Stimulated activated CD4-positive, alpha-beta T cell treated with anti-CD3 and anti-CD28 coated beads, TNF-alpha, amount 100 ng/mL, for 4 hours (primary cell): ENCODE results near the gene SGF29.
"Not testable (repeated sequence)": the region's sequence is repeated elsewhere in the genome, so short reads cannot be mapped to it uniquely, and the experiment has no call there.

Experiments used
- DNase-seq, 3 experiments: peaks; one replicate each; pipeline ENCODE4 v3.0.0-alpha.2; 2020; ENCODE audit warnings: low read depth in 3 of 3

Gene SGF29

DNA sequence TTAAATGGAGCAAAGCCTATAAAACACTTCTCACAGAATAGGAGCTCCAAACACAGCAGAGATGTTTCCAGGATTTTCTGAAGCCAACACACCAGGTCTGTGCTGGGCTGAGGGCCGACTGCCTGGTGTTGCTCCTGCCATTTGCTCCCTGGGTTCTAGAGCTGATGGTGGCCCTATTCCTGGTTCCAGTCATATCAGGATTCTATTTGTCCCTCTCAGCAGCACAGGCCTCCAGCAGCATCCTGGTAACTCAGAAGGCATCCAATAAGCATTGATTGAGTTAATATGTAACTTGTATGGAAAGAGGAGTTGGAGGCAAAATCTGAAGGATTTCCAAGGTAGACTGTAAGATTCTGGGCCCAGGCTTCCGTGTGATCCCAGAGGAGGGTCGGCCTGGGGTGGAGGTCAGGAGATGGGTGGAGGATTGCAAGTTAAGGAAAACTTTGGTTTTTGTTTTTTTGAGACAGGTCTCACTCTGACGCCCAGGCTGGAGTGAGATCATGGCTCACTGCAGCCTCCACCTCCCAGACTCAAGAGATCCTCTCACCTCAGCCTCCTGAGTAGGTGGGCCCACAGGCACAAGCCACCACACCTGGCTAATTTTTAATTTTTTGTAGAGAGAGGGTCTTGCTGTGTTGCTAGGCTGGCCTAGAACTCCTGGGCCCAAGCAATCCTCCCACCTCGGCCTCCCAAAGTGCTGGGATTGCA, 20.6 kb upstream of the SGF29 start:
- DNase-seq = no peak

- DNase-seq = no peak
These were observed 19.0 kb upstream of the SGF29 start for GRCh38 chr16:28534542-28535373.

DNA sequence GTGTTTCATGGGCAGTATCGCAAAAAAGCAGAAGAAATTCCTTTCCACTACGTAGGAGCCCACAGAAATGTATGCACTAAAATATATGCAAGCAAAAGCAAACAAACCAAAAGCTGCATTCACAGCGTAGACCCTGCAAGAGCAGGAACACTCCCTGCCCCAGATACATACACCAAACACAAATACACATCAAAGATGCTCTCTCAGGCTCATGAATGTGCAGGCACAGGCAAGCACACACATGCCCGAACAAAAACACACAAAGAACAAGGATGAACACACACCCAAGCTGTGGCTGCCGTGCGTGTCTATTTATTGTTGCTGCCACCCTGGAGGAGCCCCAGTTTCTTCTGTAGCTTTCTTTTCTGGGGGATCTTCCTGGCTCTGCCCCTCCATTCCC, 16.6 kb upstream of the SGF29 start:
- no peak for DNase-seq

- DNase-seq = no peak
These were observed 15.6 kb upstream of the SGF29 start for GRCh38 chr16:28537964-28538732.

DNA sequence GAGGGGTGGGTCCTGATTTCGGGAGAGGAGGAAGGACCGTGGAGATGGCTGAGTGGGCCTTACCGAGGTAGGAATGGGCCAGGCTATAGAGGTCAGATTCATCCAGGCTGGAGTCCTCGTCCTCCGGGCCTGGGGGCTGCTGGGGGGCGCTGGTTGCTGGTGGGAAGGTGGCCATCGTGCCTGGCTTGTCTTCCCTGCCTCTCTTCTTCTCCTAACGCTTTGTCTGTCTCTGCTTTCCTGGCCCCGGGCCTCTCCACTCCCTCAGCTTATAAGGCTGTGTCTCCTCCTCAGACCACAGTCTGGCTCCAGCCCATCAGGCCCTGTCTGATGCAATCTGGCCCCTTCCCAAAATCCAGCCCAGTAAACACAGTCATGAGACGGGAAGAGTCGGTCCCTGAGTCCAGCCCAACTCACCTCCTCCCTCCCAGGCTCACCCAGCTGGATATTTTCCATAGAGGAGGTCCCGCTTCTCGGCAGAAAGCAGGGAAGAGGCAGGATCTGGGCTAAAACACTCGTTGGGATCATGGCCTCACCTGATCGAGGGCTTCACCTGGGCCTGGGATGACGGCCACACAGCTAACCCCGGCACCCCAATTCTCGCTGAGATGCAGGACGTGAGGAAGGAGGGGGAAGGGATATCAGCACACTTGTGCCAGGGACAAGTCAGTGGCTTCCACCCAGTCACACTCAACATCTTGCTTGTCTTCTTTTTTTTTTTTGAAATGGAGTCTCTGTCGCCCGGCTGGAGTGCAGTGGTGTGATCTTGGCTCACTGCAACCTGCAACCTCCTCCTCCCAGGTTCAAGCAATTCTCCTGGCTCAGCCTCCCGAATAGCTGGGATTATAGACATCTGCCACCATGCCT, 14.8 kb upstream of the SGF29 start, which contains the start of gene NUPR1:
NUPR1 (minus strand) TSS at position 242 of the 864 bp plus-strand sequence; CDS start at position 175, 67 bp downstream.
- DNase-seq = no peak

GRCh38 chr16:28540346-28540745, 13.4 kb upstream of the SGF29 start:
- no peak for DNase-seq

GRCh38 chr16:28542646-28543045, 11.1 kb upstream of the SGF29 start:
- no peak for DNase-seq

GRCh38 chr16:28543072-28543471, 10.6 kb upstream of the SGF29 start:
- DNase-seq = no peak

DNA sequence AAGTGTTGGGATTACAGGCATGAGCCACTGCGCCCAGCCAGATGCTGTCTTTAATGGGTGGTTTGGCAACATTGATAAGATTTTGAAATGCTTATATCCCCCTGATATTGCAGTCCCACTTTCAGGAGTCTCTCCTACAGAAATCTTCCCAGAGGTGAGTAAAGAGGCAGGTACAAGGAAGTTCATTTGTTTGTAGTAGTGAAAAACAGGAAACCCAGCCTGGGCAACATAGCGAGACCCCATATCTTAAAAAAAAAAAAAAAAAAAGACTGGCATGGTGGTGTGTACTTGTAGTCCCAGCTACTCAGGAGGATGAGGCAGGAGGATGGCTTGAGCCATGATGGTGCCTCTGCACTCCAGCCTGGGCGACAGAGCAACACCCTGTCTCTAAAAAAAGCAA, 8.7 kb upstream of the SGF29 start:
- DNase-seq = no peak

GRCh38 chr16:28545964-28546363, 7.8 kb upstream of the SGF29 start:
- not testable (repeated sequence) for DNase-seq

- no peak for DNase-seq
These were observed 7.1 kb upstream of the SGF29 start for GRCh38 chr16:28546626-28547025.

DNA sequence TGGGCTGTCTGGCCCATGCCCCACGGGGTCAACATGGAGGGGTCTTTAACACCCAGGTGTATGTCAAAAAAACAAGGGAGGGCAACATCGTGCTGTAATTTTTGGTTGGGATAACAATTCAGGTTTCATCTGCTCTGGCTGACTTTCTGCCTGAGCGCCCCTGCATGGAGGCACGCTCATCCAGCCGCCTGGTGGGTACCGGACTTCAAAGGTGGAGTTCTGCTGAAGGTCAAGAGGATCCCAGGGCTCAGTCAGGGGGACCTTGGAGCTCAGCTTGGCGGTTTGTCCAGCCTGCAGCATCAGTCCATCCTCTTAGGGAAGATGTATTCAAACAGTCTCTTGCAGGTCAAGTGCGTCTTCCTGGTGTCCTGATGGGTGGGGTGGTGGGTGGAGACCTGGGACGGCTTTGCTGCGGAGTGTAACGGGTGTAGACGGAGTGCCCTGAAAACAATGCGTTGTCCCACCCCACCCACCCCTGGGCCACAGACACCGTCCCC, 5.4 kb upstream of the SGF29 start:
- no peak for DNase-seq

DNA sequence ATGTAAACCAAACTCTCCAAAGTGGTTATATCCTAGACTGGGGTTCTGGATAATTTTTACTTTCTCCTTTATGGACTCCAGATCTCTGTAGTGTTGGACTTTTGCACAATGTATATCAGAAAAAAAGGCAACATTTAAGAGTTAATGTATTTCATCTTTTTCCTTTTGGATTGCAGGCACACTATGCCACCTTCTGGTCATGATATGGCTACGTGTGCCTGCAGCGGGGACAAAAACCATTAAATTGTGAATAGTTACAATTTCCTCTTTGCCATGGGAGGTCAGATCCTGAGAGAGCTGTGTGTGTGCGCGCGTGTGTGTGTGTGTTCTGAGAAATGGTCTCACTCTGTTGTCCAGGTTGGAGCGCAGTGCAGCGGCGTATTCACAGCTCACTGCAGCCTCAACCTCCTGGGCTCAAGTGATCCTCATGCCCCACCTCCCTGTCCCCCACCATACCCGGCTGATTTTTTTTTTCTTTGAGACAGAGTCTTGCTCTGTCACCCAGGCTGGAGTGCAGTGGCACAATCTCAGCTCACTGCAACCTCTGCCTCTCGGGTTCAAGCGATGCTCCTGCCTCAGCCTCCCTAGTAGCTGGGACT, 4.3 kb upstream of the SGF29 start:
- DNase-seq = no peak

- no peak for DNase-seq
These were observed 1.1 kb downstream of the SGF29 start for GRCh38 chr16:28554634-28555423.

DNA sequence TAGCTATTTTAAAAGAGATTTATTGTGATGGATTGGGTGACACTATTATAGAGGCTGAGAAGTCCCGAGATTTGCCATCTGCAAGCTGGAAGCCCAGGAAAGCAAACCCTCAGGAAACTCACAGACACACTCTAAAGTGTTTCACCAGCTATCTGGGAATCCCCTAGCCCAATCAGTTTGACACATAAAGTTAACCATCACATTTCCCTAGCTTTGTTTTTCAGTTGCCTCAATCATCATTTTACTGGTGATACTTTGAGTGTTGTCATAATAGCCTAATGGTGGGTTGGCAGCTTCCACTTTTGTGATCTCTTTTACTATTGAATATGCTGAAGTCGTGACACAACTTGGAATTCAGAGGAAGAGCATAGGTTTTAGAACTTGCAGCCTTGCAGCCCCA, 1.8 kb downstream of the SGF29 start:
- no peak for DNase-seq

DNA sequence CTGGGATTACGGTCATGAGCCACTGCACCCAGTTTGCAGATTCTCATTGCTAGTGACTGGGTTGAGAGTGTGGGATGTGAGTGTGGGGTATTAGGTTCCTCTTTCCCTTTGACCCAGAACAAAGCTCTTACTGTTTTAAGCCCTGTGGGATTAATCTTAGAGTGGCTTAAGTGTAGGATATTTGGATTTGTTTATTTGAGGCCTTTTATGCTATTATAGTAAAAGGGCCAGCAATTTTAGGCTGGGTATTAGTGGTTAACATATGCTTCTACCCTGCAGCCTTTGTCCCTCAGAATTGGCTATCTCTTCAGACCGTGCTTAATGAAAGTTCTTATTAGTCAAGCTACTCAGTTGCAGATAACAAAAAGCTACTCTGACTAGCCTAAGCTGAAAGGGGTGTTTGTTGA, 3.2 kb downstream of the SGF29 start:
- DNase-seq = no peak

GRCh38 chr16:28558456-28558855, 4.7 kb downstream of the SGF29 start:
- no peak for DNase-seq

DNA sequence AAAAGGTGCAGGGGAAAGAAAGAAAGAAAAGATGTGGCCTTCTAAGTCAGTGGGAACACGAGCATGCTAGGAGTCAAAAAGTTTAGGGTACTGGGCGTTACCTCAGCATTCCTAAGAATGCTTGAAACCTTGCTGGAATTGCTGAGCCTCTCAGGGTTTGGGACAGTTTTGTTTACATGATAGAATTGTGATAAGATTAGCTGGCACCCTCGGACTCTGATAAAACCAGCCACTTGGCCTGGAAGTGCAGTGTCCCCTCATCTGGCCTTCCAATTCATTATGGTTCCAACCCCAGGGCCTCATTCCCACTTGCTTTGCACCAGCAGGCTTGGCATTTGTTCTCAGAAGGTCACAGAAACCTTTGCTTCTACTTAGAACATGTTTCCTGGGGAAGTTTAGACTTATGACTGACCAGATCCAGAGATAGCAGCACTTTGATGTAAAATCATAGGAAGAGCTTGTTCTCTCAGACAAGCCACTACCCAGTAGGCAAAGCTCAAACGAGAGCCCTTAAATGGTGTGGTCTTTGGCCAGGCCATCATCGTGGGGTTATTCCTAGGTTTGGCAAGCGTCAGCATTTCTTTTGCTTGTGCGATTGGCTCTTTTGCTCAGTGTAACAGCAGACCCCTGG, 8.0 kb downstream of the SGF29 start:
- no peak for DNase-seq

- no peak for DNase-seq
These were observed 8.5 kb downstream of the SGF29 start for GRCh38 chr16:28562199-28562598.

GRCh38 chr16:28563218-28563617, 9.5 kb downstream of the SGF29 start:
- no peak for DNase-seq
